Measurements from ENCODE around the gene FAU. TPM values are rescaled to one million over a fixed set of nuclear protein-coding genes. Genes with fewer than 3 reads are reported as not detected.

The FAU gene
- total and polyA plus RNA-seq, 9 of the 15 experiments (the other 6 are each of a cell fraction or from before 2014, with no cell fraction given): 433 to 1,827 (median 942) TPM

DNA sequence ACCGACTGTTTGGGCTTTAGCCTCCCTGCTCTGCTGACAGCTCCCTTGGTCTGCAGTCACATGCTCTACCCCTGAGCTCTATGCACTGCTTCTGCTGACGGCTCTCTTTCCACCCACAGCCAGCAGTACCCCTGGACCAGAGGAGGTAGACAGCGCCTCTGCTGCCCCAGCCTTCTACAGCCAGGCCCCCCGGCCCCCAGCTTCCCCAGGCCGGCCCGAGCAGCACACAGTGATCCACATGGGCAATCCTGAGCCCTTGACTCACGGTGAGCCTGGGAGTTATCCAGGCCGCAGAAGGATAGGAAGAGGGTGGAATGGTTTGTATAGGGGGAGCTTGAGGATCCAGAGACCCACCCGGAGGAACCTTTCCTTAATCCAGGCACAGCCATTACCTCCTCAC, 35.1 kb downstream of the FAU start:
- DNase-seq (ENCODE audit: extremely low read depth in 1 of 4, low spot score in 3 of 4) (no peak), ATAC-seq (no peak), FAIRE-seq (no peak)
- CTCF ChIA-PET (ENCODE audit: low intra/inter-chr PET ratio): no interaction called here
- H3K4me1 ChIP-seq (replicated peaks in 1 of 2; ENCODE audit: control insufficient read depth in 2 of 2, insufficient read depth in 2 of 2, low read length in 2 of 2): peaks cover 13 to 20% of the 10 kb centered on the region in 2 experiments
- no TSS peak for BruUV-seq (replicated peaks)
- no peaks in the 10 kb centered on the region; the same call in 1 of the 2 replicates for H4K20me1 ChIP-seq (replicated peaks; ENCODE audit: control insufficient read depth, insufficient read depth, low read length)
- no peak overlapping the region for H3K27ac ChIP-seq (ENCODE audit: extremely low read depth, low read depth, low read length)
- POLR2A ChIA-PET: interaction anchor here (0.5 to 2.0 kb wide), 3 partner anchors 10 to 30 kb away, joined by 3 to 4 read pairs (median 3); partner anchors contain the start of gene ZNHIT2
- in situ Hi-C loops (cut with MboI) (no loop called here), intact Hi-C loops (cut with micrococcal nuclease) (no loop called here)
- H3K27me3 ChIP-seq (ENCODE audit: control insufficient read depth in 2 of 2, insufficient read depth in 2 of 2, low read length in 2 of 2): no peaks in the 10 kb centered on the region; a peak in 1 of 5 replicates
- H3K9me1 ChIP-seq (ENCODE audit: control insufficient read depth, insufficient read depth, low read length): no peaks in the 10 kb centered on the region
- 87% methylated on average over 9 of the region's 9 CpGs for WGBS (ENCODE audit: insufficient coverage, low coverage, missing lambda C conversion rate)
- H3K4me2 ChIP-seq (ENCODE audit: insufficient read depth, low read length): no peak overlapping the region
- no peaks in the 10 kb centered on the region for H3K9me3 ChIP-seq (replicated peaks; ENCODE audit: control insufficient read depth, insufficient read depth, low read depth, low read length)
- peaks cover 60% of the 10 kb centered on the region for H3K36me3 ChIP-seq (ENCODE audit: control insufficient read depth, insufficient read depth, low read length)
- no peak overlapping the region for H3K4me3 ChIP-seq
- H3K9ac ChIP-seq (ENCODE audit: insufficient read depth in 1 of 2, low read depth in 2 of 2, low read length in 2 of 2): no peak overlapping the region
- peaks cover 36% of the 10 kb centered on the region for H3K79me2 ChIP-seq (ENCODE audit: control insufficient read depth, insufficient read depth, low read length)
- no peak overlapping the region for H2AFZ ChIP-seq (ENCODE audit: low read depth, low read length)
- TF ChIP-seq MCM7 (IDR thresholded peaks at IDR 0.05) (no peak), RBM17 (IDR thresholded peaks at IDR 0.05; ENCODE audit: borderline replicate concordance, low read depth, low read length) (no peak), TCFL5 (CRISPR knock-in tag; conservative IDR thresholded peaks at IDR 0.05) (no peak), PHF21A (IDR thresholded peaks at IDR 0.05; ENCODE audit: borderline replicate concordance, low read depth) (no peak), GATAD2B (IDR thresholded peaks at IDR 0.05; ENCODE audit: borderline replicate concordance) (no peak), MCM3 (IDR thresholded peaks at IDR 0.05) (no peak), SRSF7 (optimal IDR thresholded peaks at IDR 0.05; ENCODE audit: low read depth, low read length) (no peak), TCF3 (CRISPR knock-in tag; IDR thresholded peaks at IDR 0.05) (no peak), CC2D1A (IDR thresholded peaks at IDR 0.05) (no peak), NCOA1 (IDR thresholded peaks at IDR 0.05; ENCODE audit: low read depth) (no peak), SRSF1 (IDR thresholded peaks at IDR 0.05; ENCODE audit: low read depth, low read length) (no peak), NFRKB (IDR thresholded peaks at IDR 0.05; ENCODE audit: low read depth) (no peak), ILK (tag; IDR thresholded peaks at IDR 0.05; ENCODE audit: borderline replicate concordance, low read depth) (no peak), CREM (IDR thresholded peaks at IDR 0.05; ENCODE audit: low read depth) (no peak)
- TF ChIP-seq, protein P1, sequence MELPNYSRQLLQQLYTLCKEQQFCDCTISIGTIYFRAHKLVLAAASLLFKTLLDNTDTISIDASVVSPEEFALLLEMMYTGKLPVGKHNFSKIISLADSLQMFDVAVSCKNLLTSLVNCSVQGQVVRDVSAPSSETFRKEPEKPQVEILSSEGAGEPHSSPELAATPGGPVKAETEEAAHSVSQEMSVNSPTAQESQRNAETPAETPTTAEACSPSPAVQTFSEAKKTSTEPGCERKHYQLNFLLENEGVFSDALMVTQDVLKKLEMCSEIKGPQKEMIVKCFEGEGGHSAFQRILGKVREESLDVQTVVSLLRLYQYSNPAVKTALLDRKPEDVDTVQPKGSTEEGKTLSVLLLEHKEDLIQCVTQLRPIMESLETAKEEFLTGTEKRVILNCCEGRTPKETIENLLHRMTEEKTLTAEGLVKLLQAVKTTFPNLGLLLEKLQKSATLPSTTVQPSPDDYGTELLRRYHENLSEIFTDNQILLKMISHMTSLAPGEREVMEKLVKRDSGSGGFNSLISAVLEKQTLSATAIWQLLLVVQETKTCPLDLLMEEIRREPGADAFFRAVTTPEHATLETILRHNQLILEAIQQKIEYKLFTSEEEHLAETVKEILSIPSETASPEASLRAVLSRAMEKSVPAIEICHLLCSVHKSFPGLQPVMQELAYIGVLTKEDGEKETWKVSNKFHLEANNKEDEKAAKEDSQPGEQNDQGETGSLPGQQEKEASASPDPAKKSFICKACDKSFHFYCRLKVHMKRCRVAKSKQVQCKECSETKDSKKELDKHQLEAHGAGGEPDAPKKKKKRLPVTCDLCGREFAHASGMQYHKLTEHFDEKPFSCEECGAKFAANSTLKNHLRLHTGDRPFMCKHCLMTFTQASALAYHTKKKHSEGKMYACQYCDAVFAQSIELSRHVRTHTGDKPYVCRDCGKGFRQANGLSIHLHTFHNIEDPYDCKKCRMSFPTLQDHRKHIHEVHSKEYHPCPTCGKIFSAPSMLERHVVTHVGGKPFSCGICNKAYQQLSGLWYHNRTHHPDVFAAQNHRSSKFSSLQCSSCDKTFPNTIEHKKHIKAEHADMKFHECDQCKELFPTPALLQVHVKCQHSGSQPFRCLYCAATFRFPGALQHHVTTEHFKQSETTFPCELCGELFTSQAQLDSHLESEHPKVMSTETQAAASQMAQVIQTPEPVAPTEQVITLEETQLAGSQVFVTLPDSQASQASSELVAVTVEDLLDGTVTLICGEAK (IDR thresholded peaks at IDR 0.05): no peak
- TF ChIP-seq, protein P1 (CRISPR knock-in tag; IDR thresholded peaks at IDR 0.05): no peak
